Measurements from ENCODE around the gene ATP23.

ATP23 gene

DNA sequence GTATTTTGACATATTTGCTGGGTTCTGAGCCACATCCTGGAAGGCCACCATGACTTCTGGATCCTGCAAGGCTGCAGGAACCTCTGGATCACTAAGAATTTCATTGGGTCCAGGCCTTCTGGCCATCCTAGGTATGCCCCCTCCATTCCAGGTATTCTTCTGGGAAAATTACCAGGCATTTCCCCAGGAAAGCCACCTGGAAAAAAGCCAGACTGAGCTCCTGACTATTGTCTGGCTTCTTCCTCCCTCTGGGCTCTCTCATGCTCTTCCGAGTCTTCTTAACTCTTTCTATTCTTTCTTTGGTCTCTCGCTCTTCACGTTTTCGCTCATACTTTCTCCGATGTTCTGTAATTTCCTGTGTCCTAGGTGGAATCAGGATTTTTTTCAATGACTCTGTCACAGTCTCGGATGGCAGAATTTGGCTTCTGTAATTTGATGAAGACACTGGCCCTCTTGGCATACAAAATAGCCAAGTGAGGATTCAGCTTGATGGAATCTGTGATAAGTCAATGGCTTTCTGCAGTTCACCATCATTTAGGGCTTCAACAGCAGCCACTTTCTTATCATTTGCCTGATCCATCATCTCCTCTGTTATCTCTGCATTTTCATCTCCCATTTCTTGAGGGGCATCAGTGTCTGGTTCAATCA lies 42.6 kb downstream of the ATP23 start:
- no peak for DNase-seq

DNA sequence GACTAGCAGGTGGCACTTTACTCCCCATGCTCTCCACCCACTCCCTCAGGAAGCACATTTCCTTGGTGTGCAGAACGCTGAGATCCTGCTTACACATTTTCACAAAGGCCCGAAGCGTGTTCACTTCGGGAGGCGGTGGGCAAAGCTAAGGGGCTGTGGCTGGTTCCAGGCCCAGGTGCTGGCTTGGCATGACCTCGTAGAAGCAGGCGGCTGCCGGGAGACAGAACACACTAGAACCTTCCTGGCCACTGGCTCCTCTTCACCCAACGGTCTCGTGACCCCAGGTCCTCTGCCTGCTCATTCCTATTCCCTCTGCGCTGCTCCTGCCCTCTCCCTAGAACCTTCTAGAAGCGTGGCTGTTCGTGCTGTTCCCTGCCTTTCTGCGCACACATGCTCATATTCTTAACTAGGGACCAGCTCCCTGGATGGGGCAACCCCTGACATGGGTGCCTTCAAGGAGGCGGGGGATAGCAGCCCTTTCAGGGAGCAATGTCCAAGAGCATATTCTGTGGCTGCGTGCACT lies 43.3 kb downstream of the ATP23 start:
- no peak for DNase-seq

DNA sequence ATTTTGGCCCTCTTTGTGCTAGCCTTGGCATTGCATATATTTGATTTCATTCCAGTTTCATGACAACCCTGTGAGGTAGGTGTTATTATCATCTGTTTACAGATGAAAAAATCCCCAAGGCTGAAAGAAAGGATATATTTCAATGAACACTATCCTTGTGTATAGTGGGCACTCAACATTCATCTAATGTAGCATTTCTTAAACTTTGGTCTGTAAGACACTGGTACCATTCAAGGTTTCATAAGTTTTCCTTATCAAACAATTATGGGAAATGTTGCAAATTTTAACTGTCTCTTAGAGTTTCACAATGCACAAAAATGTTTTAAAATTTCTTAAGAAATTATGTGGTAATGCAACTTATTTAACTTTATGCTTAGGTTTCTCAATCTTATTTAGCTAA lies 44.3 kb downstream of the ATP23 start:
- DNase-seq, result no peak

DNA sequence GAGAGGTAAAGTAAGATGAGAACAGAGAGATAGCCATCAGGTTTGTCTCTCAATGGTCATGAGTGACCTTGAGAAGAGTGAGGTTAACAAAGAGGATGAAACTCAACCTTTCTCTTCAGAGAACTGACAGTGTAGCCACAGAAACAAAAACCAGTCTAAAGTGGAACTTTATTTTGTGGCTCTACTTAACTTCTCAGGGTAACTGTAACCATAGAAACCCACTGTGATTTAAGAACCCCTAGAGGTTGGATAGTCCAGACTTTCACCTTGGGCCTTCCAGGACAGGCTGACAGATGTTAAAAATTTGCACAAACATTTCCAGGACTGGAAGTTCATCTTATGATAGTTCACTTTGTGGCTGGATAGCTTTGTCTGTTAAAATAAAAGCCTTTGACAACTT lies 48.5 kb downstream of the ATP23 start:
- no peak for DNase-seq

GRCh38 chr12:57990241-57990883 lies 49.0 kb downstream of the ATP23 start:
- DNase-seq, result no peak

DNA sequence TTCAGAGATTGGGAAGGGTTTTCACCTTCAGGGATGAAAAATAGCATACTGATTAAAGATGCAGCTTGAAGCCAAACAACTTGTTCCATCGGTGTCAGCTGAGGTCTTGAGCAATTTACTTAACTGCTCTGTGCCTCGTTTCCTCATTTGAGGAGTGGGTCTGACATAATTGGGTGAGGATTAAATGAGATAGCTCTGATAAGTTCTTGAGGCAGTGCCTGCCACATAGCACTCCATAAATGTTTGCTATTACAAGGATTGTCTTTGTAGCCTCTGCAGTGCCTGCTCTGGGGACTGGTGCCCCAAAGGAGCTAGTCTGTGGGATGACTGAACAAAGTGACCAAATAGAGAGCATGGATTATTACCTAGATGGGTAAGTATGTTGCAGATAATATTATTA lies 50.6 kb downstream of the ATP23 start:
- DNase-seq, result no peak

DNA sequence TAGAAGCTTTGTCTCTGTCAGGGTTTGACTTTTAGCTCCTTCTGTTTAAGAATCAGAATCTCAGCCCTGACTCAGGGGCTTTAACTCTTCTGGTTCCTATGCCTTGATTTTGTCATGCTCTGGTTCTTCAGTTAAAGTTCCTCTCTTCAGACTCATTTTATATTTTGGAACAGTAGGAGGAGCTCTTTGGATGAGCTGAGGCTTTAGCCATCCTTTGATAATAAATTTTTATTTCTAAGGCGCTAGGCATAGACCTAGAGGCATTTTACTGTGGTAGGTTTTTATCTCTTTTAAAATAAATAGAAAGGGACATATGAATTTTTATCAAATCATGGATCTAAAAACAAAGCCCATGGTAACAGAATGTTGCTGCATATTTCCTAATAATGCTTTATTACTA lies 51.7 kb downstream of the ATP23 start:
- no peak for DNase-seq

DNA sequence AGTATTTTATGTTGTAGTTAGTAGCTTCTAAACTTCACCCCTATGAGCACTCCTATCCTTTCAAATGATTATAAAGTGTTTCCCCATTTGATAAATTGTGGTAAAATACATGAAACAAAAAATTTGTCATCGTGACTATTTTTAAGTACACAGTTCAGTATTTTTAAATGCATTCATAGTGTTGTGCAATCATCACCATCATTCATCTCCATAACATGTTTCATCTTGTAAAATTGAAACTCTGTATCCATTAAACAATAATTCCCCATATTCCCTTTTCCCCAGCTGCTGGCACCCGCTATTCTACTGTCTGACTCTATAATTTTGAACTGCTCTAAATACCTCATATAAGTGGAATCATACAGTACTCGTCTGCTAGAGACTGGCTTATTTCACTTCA lies 52.5 kb downstream of the ATP23 start:
- DNase-seq, result no peak

GRCh38 chr12:57996520-57996919 lies 55.2 kb downstream of the ATP23 start:
- DNase-seq, result no peak

DNA sequence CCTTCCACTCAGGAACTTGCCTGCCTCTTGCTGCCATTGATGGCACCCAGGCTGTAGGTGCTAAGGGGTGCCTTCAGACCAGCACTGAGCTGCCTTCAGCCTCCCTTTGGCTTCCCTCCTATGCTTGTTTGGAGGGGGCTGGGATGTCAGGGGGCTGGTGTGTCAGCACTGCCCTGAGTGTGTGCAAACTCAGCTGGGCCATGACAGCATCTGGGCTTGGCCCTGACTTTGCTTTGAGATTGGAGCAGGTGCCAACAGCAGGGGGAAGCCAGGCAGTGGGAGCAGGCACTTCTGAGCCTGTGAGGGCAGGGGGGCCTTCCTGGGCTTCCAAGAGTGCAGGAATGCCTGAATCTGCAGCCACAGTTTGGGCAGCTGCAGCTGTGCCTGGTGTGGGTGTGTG lies 56.9 kb downstream of the ATP23 start:
- no peak for DNase-seq

DNA sequence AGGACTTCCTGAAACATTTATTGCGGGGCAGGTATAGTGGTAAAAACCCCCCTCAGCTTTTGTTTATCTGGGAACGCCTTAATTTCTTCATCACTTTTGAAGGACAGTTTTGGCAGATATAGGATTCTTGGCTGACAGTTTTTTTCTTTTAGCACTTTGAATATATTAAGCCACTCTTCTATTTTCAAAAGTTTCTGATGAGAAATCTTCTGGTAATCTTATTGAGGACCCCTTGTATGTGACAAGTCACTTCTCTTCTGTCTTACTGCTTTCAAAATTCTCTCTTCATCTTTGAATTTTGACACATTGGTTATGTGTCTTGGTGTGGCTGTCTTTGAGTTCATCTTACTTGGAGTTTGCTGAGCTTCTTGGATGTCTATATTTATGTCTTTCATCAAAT lies 59.1 kb downstream of the ATP23 start:
- DNase-seq, result no peak

- DNase-seq, result no peak
These were observed 66.5 kb downstream of the ATP23 start for GRCh38 chr12:58007875-58008274.

DNA sequence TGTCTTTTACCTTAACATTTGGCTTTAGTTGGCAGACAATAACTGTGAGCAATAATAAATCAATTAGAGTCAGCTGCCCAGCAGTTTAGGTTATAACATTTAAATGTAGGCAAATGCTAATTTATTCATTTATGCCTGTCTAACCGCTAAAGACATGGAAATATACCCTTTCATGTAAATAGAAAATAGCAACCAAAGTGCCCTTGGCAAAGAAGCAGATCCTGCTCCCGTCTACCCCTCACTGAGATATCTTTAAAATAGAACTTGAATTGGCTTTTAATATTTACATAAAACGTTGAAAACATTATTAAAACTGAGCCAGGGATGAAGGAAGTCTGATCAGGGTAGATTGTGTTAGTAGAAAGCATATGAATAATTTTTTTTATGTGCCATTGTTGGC lies 67.3 kb downstream of the ATP23 start:
- no peak for DNase-seq

Data from T-helper 2 cell (primary cell).